Hepatocyte (in vitro differentiated cells): ENCODE measurements around the gene WDR37. TPM values are rescaled to one million over a fixed set of nuclear protein-coding genes. Genes with fewer than 3 reads are reported as not detected.

Source experiments
- DNase-seq: peaks from one replicate; pipeline ENCODE4 v3.0.0-alpha.2; 2016; ENCODE audit warnings: low spot score
- H2AFZ ChIP-seq: fragments of 200-600 bp; sonication (generic); 2 replicates; pipeline ENCODE4 v1.6.0; 2016; ENCODE audit warnings: antibody characterized with exemption, mild to moderate bottlenecking
- H3K27ac ChIP-seq: fragments of 200-600 bp; sonication (generic); 2 replicates; pipeline ENCODE4 v1.5.1; 2016; ENCODE audit warnings: mild to moderate bottlenecking
- H3K27me3 ChIP-seq: fragments of 200-600 bp; sonication (generic); 2 replicates; pipeline ENCODE4 v1.6.1; 2016
- H3K36me3 ChIP-seq: fragments of 200-600 bp; sonication (generic); replicated peaks from 2 replicates; pipeline ENCODE4 v1.5.1; 2016; ENCODE audit warnings: low read depth; ENCODE audit not compliant: insufficient read depth
- H3K4me1 ChIP-seq: fragments of 200-600 bp; sonication (generic); 2 replicates; pipeline ENCODE4 v1.5.1; 2016; ENCODE audit warnings: mild to moderate bottlenecking, moderate library complexity; ENCODE audit not compliant: insufficient read depth
- H3K4me2 ChIP-seq: fragments of 200-600 bp; sonication (generic); 2 replicates; pipeline ENCODE4 v1.6.0; 2016
- H3K4me3 ChIP-seq: fragments of 200-600 bp; sonication (generic); 2 replicates; pipeline ENCODE4 v1.5.1; 2016; ENCODE audit warnings: mild to moderate bottlenecking
- H3K79me2 ChIP-seq: fragments of 200-600 bp; sonication (generic); 2 replicates; pipeline ENCODE4 v1.6.0; 2017; ENCODE audit warnings: mild to moderate bottlenecking
- H3K9me2 ChIP-seq: fragments of 200-600 bp; sonication (generic); replicated peaks from 2 replicates; pipeline ENCODE4 v1.6.0; 2017; ENCODE audit warnings: mild to moderate bottlenecking; ENCODE audit not compliant: insufficient read depth
- H3K9me3 ChIP-seq: fragments of 200-600 bp; sonication (generic); 2 replicates; pipeline ENCODE4 v1.5.1; 2016; ENCODE audit warnings: low read depth, mild to moderate bottlenecking
- H4K20me1 ChIP-seq: fragments of 200-600 bp; sonication (generic); 2 replicates; pipeline ENCODE4 v1.6.0; 2016; ENCODE audit warnings: mild to moderate bottlenecking; ENCODE audit not compliant: insufficient read depth, poor library complexity, severe bottlenecking
- EZH2 ChIP-seq: fragments of 200-600 bp; sonication (generic); IDR thresholded peaks from 2 replicates; pipeline ENCODE4 v1.6.1; 2016; ENCODE audit warnings: antibody characterized with exemption, mild to moderate bottlenecking, borderline replicate concordance
- EZH2phosphoT487 ChIP-seq: fragments of 200-600 bp; sonication (generic); IDR thresholded peaks from one replicate; pipeline ENCODE4 v1.6.1; 2018; ENCODE audit warnings: antibody characterized with exemption, mild to moderate bottlenecking, low read depth, moderate library complexity; ENCODE audit not compliant: unreplicated experiment, severe bottlenecking
- WGBS: methylation state at CpG from one replicate; pipeline ENCODE4 v1.1.6; 2016; ENCODE audit warnings: low lambda C conversion rate; ENCODE audit errors: missing lambda C conversion rate; 5-methylcytosine and 5-hydroxymethylcytosine counted together
- polyA plus RNA-seq: library from polyadenylated mRNA; unstranded; fragments of >200 nt; fragmentation: Nextera tagmentation; extraction: Ambion mirVana; gene quantifications from 2 replicates; pipeline ENCODE4 v1.2.1, GENCODE V29; 2016
- total RNA-seq: library from RNA; depleted of rRNA; stranded (reverse); fragments of >200 nt; gene quantifications from 2 replicates; pipeline ENCODE4 v1.2.3, GENCODE V29; 2014
- TF ChIP-seq, protein P1 (sequence below): fragments of 200-600 bp; sonication (generic); IDR thresholded peaks from 2 replicates; pipeline ENCODE4 v1.5.1; 2016; ENCODE audit warnings: antibody characterized with exemption, mild to moderate bottlenecking; ENCODE audit not compliant: poor library complexity

Gene WDR37
- total and polyA plus RNA-seq, 2 experiments from 2014 or later, result 8.6 to 12.3 TPM

DNA sequence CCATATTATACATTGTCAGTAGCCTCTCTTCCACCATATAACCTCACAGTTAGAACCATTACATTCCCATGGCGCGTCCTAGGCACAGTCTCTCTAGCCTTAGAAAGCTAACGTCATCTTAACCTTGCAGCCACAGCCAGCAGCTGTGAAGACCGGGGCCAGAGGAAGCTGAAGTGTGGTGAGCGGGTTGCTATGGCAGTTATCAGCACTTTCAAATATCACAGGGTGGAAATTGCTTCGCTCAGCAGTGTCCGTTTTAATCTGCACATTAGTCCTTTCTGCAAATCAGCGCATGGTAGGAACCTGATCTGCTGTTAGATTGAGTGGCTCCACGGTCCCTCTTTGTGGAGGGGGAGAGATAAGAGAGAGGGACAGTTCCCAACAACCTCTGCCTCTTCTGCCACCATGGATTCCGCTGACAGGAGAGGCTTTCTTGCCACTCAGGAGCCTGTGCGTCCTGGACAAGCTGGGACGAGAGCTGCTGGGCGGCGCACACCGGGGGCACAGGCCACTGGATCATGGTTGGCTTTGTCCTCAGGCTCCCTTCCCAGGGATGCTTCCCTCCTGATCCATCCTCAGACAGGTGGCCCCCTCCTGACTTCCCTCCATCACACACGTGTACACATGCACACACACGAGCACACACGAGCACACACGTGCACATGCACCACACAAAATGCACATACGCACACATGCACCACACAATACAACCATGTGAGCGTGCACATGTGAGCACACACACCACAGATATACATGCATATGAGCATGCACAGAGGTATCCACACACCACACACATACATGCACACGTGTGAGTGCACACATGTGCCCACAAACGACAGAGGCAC, 93.8 kb downstream of the WDR37 start:
- no peaks in the 10 kb centered on the region for H3K9me2 ChIP-seq
- no peak overlapping the region for H2AFZ ChIP-seq
- H3K27me3 ChIP-seq, result no peaks in the 10 kb centered on the region
- H3K79me2 ChIP-seq, result no peaks in the 10 kb centered on the region
- 72% methylated on average over 23 of the region's 23 CpGs for WGBS
- DNase-seq, result peak; percentile 46
- no peak overlapping the region for H3K4me2 ChIP-seq
- no peak overlapping the region for H3K27ac ChIP-seq
- H4K20me1 ChIP-seq, result no peaks in the 10 kb centered on the region
- no peak for TF ChIP-seq EZH2phosphoT487
- TF ChIP-seq, protein P1, sequence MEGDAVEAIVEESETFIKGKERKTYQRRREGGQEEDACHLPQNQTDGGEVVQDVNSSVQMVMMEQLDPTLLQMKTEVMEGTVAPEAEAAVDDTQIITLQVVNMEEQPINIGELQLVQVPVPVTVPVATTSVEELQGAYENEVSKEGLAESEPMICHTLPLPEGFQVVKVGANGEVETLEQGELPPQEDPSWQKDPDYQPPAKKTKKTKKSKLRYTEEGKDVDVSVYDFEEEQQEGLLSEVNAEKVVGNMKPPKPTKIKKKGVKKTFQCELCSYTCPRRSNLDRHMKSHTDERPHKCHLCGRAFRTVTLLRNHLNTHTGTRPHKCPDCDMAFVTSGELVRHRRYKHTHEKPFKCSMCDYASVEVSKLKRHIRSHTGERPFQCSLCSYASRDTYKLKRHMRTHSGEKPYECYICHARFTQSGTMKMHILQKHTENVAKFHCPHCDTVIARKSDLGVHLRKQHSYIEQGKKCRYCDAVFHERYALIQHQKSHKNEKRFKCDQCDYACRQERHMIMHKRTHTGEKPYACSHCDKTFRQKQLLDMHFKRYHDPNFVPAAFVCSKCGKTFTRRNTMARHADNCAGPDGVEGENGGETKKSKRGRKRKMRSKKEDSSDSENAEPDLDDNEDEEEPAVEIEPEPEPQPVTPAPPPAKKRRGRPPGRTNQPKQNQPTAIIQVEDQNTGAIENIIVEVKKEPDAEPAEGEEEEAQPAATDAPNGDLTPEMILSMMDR, result no peak
- TF ChIP-seq EZH2, result no peak
- H3K36me3 ChIP-seq, result no peaks in the 10 kb centered on the region
- peaks cover 4% of the 10 kb centered on the region for H3K4me1 ChIP-seq
- no peak overlapping the region for H3K4me3 ChIP-seq
- H3K9me3 ChIP-seq, result peaks cover 7% of the 10 kb centered on the region

DNA sequence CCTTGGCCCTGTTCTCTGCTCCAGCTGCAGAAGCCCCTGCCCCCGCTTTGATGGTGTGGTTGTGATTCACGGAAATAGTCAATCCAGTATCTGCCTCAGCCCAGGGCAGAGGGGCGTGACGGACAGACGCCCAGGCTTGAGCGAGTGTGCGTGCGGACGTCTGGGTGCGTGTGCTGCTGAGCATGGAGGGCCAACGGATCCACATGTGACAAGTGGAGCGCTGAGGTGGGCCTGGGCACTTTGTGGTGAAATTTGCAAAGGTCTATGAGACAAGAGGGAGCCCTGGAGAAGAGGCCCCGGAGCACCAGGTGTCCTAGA, 94.4 kb downstream of the WDR37 start:
- Histone ChIP-seq H3K36me3 (no peaks in the 10 kb centered on the region), H3K79me2 (no peaks in the 10 kb centered on the region), H3K9me2 (no peaks in the 10 kb centered on the region), H3K27ac (no peak overlapping the region), H4K20me1 (no peaks in the 10 kb centered on the region), H3K4me1 (peaks cover 4% of the 10 kb centered on the region), H3K4me2 (no peak overlapping the region), H2AFZ (no peak overlapping the region), H3K4me3 (no peak overlapping the region), H3K27me3 (no peaks in the 10 kb centered on the region), H3K9me3 (peaks cover 3% of the 10 kb centered on the region)
- WGBS, result 87% methylated on average over 13 of the region's 13 CpGs
- no peak for DNase-seq
- TF ChIP-seq, protein P1, result no peak
- no peak for TF ChIP-seq EZH2
- TF ChIP-seq EZH2phosphoT487, result no peak

DNA sequence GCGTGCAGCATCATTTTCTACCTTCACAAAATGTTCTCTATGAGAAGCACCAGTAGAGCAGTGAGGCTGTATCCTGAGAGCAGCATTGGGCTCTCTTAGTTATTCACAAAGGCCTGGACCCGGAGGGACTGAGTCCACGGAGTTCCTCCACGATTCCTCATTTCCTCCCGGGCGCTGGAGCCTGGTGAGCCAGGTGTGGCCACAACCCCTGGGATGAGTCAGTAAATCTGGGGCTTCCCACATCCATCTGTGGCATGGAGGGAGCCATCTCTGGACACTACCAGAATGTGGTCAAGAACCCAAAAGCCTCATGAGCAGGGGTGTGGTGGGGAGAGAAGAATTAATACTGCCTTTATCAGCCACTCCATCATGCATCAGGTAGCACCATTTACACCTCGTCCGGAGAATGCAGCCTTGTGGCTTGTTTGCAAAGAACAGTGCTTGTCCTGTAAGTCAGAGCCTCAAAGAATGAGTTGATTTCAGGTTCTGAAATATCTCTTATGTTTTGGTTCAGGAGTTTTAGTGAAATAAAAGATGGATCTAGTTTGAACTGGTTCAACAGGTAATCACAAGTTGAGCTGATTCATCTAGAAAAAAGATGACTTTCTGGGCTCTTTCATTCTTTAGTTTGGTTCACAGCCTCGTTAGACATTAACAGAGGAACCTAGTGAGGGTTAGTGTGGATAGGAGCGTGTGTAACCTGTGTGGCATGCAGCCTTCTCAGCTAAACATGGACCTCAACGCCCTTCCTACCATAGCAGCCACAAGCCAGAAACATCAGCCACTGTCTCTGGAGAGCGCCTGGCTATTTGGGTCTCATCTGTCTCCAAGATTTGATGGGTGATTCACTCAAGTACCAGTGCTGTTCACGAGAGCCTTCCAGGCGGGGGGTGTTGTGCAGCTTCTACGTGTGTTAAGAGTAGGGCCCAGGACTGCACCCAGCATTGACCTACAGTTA, 95.2 kb downstream of the WDR37 start:
- H3K27me3 ChIP-seq, result no peaks in the 10 kb centered on the region
- no peaks in the 10 kb centered on the region for H3K36me3 ChIP-seq
- WGBS, result 76% methylated on average over 15 of the region's 15 CpGs
- no peaks in the 10 kb centered on the region for H4K20me1 ChIP-seq
- no peaks in the 10 kb centered on the region for H3K9me3 ChIP-seq
- H3K4me2 ChIP-seq, result no peak overlapping the region
- H3K4me3 ChIP-seq, result no peak overlapping the region
- H3K79me2 ChIP-seq, result no peaks in the 10 kb centered on the region
- peaks cover 4% of the 10 kb centered on the region for H3K4me1 ChIP-seq
- TF ChIP-seq, protein P1, result no peak
- TF ChIP-seq EZH2, result no peak
- no peak for TF ChIP-seq EZH2phosphoT487
- no peaks in the 10 kb centered on the region for H3K9me2 ChIP-seq
- no peak for DNase-seq
- no peak overlapping the region for H2AFZ ChIP-seq
- no peak overlapping the region for H3K27ac ChIP-seq
